Large intestine (tissue), 3 donors: ENCODE data around the gene JAKMIP1. TPM values are rescaled to one million over a fixed set of nuclear protein-coding genes. Genes with fewer than 3 reads are reported as not detected.

ENCODE experiments used
- DNase-seq, 2 donors: peaks; one replicate each; pipeline versions ENCODE4 v3.0.0 to v3.0.0-alpha.2; 2013
- H3K27ac ChIP-seq: one replicate; pipeline ENCODE4 v1.5.1; 2013; ENCODE audit warnings: low read length
- H3K27me3 ChIP-seq: 2 replicates; pipeline ENCODE4 v1.6.1; 2013; ENCODE audit warnings: low read length; ENCODE audit not compliant: control insufficient read depth, insufficient read depth
- H3K36me3 ChIP-seq: 2 replicates; pipeline ENCODE4 v1.6.1; 2013; ENCODE audit warnings: low read length; ENCODE audit not compliant: control insufficient read depth, insufficient read depth
- H3K4me1 ChIP-seq: one replicate; pipeline ENCODE4 v1.6.1; 2013; ENCODE audit warnings: low read length; ENCODE audit not compliant: control insufficient read depth, insufficient read depth
- H3K4me3 ChIP-seq: one replicate; pipeline ENCODE4 v1.5.1; 2013; ENCODE audit warnings: low read length
- H3K9me3 ChIP-seq: one replicate; pipeline ENCODE4 v1.6.1; 2013; ENCODE audit warnings: mild to moderate bottlenecking, low read depth, low read length, moderate library complexity; ENCODE audit not compliant: control insufficient read depth
- WGBS: methylation state at CpG from one replicate; pipeline ENCODE4 v1.1.5; 2013; ENCODE audit warnings: low lambda C conversion rate; ENCODE audit not compliant: insufficient coverage; 5-methylcytosine and 5-hydroxymethylcytosine counted together
- polyA plus RNA-seq: library from polyadenylated mRNA; unstranded; fragments of 120-200 nt; gene quantifications from one replicate; pipeline ENCODE4 v1.2.1, GENCODE V29; 2013

The JAKMIP1 gene
- polyA plus RNA-seq, 1 donor: 2.1 TPM

DNA sequence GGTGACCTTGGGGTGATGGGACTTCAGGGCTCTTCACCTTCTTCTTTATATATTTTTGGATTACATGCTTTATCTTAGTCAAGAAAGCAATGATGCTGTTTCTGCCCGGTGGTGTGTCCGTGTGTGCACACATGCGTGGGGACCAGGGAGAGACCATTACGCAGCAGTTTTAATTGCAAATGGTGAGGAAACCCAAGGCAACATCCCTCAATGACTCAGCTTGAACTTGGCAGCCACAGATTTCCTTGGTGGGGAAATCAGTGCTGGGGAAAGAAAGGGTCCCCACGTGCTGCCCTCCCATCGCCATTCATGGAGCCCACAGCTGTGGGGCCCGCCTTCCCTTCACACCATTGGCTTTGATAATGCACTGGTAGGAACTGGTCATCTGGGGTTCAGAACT lies 136.0 kb downstream of the JAKMIP1 start:
- H3K9me3 ChIP-seq: peaks cover 10% of the 10 kb centered on the region
- H3K4me1 ChIP-seq: no peaks in the 10 kb centered on the region
- no peak for DNase-seq
- no peaks in the 10 kb centered on the region for H3K36me3 ChIP-seq
- H3K27ac ChIP-seq: no peak overlapping the region
- no CpG with 5 or more reads among the region's 7 CpGs for WGBS
- H3K27me3 ChIP-seq: no peaks in the 10 kb centered on the region
- H3K4me3 ChIP-seq: no peak overlapping the region

DNA sequence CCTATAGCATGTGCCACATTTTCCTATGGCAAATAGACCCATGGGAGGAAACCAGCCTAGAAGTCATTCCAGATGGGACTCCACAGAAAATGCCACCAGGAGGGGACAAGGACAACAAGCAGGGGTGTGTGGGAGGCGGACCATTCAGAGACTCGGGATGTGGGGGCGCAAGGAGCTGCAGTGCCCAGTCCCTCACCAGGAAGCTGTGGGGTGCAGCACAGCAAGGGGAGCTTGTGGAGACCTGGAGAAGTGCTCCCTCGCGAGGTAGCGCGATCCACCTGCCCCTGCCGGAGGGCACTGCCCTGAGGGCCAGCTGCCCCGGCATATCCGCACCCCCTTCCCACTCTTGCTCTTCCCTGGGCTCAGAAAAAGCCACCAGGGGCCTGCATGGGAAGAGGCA lies 136.7 kb downstream of the JAKMIP1 start:
- Histone ChIP-seq H3K4me3 (no peak overlapping the region), H3K9me3 (peaks cover 15% of the 10 kb centered on the region), H3K27me3 (no peaks in the 10 kb centered on the region), H3K27ac (no peak overlapping the region), H3K36me3 (no peaks in the 10 kb centered on the region), H3K4me1 (no peaks in the 10 kb centered on the region)
- no peak for DNase-seq
- WGBS: no CpG with 5 or more reads among the region's 10 CpGs

DNA sequence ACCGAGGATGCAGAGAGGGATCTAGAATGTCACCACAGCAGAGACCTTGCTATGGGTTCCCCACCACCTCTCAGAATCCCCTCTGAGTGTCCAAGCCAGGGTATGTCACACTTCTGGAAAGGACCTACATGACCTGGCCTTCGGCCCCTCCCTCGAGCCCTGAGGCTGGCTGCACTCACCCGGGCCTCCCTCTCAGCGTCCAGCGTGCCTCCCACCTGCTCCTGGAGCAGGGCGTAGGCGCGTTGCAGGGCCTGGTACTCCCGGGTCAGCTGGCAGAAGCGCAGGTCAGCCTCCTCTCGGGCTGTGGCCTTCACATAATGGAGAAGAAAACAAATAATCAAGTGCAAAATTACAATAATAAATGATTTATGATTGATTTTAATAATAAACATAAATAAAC lies 138.2 kb downstream of the JAKMIP1 start:
- no peaks in the 10 kb centered on the region for H3K4me1 ChIP-seq
- DNase-seq: no peak
- peaks cover 23% of the 10 kb centered on the region for H3K9me3 ChIP-seq
- no peak overlapping the region for H3K4me3 ChIP-seq
- H3K27me3 ChIP-seq: no peaks in the 10 kb centered on the region
- H3K27ac ChIP-seq: no peak overlapping the region
- H3K36me3 ChIP-seq: no peaks in the 10 kb centered on the region
- 100% methylated on average over 1 of the region's 12 CpGs for WGBS

DNA sequence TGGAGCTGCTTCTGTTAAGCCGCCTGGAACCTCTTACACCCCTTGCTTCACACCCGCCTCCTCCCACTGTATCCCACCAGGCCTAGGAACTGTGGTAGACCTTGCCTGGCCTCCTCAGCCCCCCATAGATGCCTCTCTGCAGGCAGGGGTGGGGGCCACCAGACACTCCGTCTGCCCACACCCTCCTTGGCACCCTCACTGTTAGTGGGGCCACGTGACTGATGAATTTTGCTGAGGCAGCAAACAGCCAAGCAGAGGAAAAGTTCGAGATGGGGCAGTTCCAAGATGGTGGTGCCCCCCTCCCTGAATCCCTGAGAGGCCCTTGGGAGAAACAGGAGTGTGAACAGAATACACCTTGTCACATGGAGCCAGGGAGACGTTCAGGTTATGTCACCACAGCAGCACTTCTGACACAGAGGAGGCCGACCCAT lies 141.0 kb downstream of the JAKMIP1 start:
- Histone ChIP-seq H3K4me3 (no peak overlapping the region), H3K4me1 (no peaks in the 10 kb centered on the region), H3K27me3 (no peaks in the 10 kb centered on the region), H3K36me3 (no peaks in the 10 kb centered on the region), H3K9me3 (peaks cover 24% of the 10 kb centered on the region), H3K27ac (no peak overlapping the region)
- DNase-seq: no peak
- no CpG with 5 or more reads among the region's 7 CpGs for WGBS

DNA sequence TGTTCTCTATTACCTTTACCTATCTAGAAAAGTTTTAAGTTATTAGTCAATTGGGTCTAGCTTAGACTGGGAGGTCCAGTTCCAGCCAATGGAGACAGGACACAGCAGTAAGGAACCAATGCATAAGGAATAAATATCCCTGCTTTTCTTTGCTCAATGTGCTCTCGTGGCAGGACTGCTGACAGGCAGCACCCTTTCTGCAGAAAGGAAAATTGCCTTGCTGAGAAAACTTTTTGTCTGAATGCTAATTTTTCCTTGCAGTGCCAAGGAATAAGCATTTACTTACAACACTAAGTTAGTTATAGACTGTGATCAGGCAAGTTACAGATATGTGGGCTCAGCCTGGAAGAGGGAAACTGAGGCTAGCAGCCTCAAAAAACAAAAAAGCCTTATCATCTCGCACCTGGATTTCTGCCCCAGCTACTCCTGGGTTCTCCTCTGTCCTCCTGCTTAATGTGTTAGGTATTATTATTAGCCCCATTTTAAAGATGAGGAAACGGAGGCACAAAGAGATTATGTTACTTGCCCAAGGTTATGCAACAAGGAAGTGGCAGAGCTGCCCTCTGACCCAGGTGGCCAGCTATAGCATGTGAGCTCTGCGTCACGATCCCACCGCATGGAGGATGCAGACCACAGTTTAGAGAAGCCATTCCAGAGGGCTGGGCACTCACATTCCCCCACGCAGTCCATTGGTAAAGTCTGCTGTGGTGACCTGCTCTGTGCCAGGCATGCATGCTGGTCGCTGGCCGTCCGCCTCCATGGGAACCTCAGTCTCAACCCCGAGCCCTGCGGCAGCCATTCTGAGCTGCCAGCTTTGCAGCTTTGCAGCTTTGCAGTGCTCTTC lies 141.6 kb downstream of the JAKMIP1 start:
- no peaks in the 10 kb centered on the region for H3K4me1 ChIP-seq
- WGBS: 100% methylated on average over 1 of the region's 12 CpGs
- peaks cover 24% of the 10 kb centered on the region for H3K9me3 ChIP-seq
- H3K27me3 ChIP-seq: no peaks in the 10 kb centered on the region
- no peak for DNase-seq
- no peaks in the 10 kb centered on the region for H3K36me3 ChIP-seq
- H3K27ac ChIP-seq: no peak overlapping the region
- H3K4me3 ChIP-seq: no peak overlapping the region

DNA sequence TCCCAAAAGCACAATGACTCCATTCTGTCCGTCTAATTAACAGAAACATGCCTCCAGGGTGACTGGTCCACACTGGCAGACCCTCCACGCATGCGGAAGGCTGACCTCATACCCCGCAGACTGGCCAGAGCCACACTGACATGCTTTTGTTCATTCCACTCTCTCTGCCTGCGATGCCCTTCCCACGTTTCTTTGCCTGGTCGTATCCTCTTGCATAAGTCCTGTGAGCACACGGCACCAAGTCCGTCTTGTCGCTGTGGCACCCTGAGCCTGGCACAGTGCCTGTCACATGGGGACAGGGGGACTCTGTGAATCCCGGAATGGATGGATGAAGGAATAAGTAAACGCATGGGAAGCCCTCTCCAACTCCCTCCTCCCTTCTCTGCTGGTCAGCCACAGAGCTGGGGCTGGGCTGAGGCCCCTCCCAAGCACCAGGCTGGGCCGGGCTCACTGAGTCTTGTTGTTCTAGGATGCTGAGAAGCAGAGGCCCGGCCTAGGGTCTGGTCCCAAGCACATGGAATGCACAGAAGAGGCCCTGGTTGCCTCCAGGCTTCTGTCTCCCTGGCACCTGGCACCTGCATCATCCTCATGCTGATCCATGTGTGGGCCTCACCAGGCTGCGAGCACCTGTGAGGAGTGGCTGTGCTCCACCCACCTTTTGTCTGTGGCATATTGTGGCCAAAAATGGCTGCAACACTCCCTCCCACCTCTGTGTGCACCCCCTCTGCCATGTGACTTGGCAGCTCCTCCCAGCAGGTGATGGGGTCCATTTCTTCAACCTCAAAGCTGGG lies 143.2 kb downstream of the JAKMIP1 start:
- H3K4me3 ChIP-seq: no peak overlapping the region
- no peak overlapping the region for H3K27ac ChIP-seq
- peaks cover 24% of the 10 kb centered on the region for H3K9me3 ChIP-seq
- H3K27me3 ChIP-seq: no peaks in the 10 kb centered on the region
- WGBS: no CpG with 5 or more reads among the region's 15 CpGs
- no peaks in the 10 kb centered on the region for H3K4me1 ChIP-seq
- H3K36me3 ChIP-seq: no peaks in the 10 kb centered on the region
- no peak for DNase-seq

DNA sequence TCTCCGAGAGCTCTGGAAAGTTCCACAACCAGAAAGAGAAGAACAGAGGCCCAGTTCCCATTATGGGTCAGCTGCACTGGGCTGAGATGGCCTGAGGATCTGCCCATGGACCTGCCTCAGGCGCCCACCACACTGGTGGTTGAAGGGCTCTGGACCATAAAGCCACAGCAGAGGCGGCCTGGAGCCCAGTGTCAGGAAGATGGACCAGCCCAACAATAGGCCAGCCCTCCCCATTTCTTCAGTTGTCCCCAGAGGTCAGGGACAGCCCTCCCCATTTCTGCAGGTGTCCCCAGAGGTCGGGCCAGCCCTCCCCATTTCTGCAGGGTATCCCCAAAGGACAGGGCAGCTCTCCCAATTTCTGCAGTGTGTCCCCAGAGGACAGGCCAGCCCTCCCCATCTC lies 144.9 kb downstream of the JAKMIP1 start:
- no peak overlapping the region for H3K27ac ChIP-seq
- DNase-seq: no peak
- no peaks in the 10 kb centered on the region for H3K27me3 ChIP-seq
- no peaks in the 10 kb centered on the region for H3K4me1 ChIP-seq
- WGBS: no CpG with 5 or more reads among the region's 4 CpGs
- no peak overlapping the region for H3K4me3 ChIP-seq
- H3K36me3 ChIP-seq: no peaks in the 10 kb centered on the region
- peaks cover 23% of the 10 kb centered on the region for H3K9me3 ChIP-seq

DNA sequence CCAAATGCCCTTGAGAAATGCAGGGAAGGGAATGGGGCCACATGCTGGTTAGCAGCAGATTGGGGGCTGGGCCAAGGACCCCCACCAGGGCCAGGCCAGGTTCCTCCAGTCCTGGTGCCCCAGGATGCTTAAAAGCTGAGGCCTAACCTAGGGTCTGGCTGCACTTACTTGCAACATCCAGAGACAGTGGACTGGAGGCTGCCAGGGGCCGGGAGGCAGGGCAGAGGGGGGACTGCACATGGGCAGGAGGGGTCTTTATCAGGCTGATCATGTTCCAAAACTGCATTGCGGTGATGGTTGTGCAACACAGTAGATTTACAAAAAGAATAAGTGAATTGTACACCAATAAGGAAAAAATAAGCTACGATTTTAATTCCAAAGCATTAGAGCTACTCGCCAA lies 145.3 kb downstream of the JAKMIP1 start:
- WGBS: 100% methylated on average over 1 of the region's 4 CpGs
- Histone ChIP-seq H3K9me3 (peaks cover 19% of the 10 kb centered on the region), H3K4me3 (no peak overlapping the region), H3K4me1 (no peaks in the 10 kb centered on the region), H3K36me3 (no peaks in the 10 kb centered on the region), H3K27ac (no peak overlapping the region), H3K27me3 (no peaks in the 10 kb centered on the region)
- DNase-seq: no peak

DNA sequence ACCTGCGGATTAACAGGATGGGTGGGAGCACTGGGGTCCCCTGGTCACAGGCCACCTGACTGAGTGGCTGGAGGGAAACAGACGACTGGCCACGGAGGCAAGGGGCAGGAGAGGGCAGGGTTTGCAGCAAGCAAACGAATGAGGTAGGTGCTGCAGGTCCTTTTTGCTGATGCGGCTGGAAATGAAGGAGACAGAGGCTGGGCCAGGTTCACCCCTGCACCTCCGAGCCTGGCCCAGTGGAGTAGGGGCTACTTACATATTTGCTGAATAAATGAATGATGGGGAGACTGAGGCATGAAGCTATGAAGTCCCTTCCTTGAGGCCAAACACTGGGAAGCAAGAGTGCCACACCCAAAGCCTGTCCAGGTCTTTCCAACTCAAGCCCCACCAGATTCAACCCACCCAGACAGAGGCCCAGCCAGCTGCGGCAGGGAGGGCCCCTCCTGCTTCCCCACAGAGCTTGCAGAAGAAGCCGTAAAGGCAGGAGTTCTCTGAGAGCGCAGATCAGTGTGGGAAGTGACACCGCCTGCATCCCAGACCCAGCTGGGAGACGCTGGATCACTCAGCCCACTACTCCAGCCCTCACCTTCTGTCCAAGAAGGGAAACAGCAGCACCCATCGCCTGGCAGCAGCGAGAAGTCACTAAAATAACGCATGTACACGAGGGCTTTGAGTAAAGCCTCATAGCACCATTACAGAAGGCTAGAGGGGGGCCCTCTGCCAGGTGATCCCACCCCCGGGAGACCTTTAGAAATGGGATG lies 146.0 kb downstream of the JAKMIP1 start:
- WGBS: no CpG with 5 or more reads among the region's 16 CpGs

DNA sequence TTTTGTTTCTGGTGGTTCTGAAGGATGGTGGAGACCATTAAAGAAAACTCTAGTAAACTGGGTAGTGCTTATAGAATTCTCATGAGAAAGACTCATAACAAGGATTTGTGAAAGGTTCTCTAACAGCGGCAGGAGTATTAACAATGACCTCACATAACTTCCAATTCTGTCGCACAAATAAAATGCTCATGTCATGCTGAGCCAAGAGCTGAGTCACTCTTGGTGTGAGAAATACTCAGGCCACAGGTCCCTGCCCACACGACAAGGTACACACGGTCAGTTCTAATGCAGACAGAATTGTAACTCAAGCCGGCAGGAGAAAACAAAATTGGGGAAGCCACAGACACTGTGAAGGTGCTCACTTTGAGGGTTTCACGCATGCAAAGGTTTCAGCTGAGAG lies 147.7 kb downstream of the JAKMIP1 start:
- Histone ChIP-seq H3K27ac (no peak overlapping the region), H3K4me1 (no peaks in the 10 kb centered on the region), H3K27me3 (no peaks in the 10 kb centered on the region), H3K9me3 (peaks cover 6% of the 10 kb centered on the region), H3K4me3 (no peak overlapping the region), H3K36me3 (no peaks in the 10 kb centered on the region)
- no peak for DNase-seq
- WGBS: 100% methylated on average over 1 of the region's 6 CpGs

More for the DNA sequence above, 146.0 kb downstream of the JAKMIP1 start:
- Histone ChIP-seq H3K36me3 (no peaks in the 10 kb centered on the region), H3K9me3 (peaks cover 14% of the 10 kb centered on the region), H3K4me1 (no peaks in the 10 kb centered on the region), H3K27me3 (no peaks in the 10 kb centered on the region), H3K4me3 (no peak overlapping the region), H3K27ac (no peak overlapping the region)
- DNase-seq: no peak
